ENCODE results near the gene UBXN6. TPM values are rescaled to one million over a fixed set of nuclear protein-coding genes. Genes with fewer than 3 reads are reported as not detected.

UBXN6 gene
- total RNA-seq, 1 donor from 2014 or later = 127 TPM

Small RNAs within 50 kb of the gene (microRNA-seq; reads per million reads assigned to microRNA genes)
- not detected for gene MIR4746 (ENCODE audit: borderline number of aligned reads)

Other genes starting within 250 kb of the UBXN6 start
- 0.92 TPM for gene EBI3, start 228.3 kb downstream of the UBXN6 start, total RNA-seq
- 8.3 TPM for gene YJU2, start 210.7 kb downstream of the UBXN6 start, total RNA-seq
- gene SHD, start 178.5 kb downstream of the UBXN6 start, total RNA-seq = not detected
- not detected for gene TMIGD2, start 155.4 kb downstream of the UBXN6 start, total RNA-seq
- not detected for gene FSD1, start 153.2 kb downstream of the UBXN6 start, total RNA-seq
- gene STAP2, start 119.0 kb downstream of the UBXN6 start, total RNA-seq = 4.2 TPM
- gene MPND, start 114.2 kb downstream of the UBXN6 start, total RNA-seq = 19.2 TPM
- 19.1 TPM for gene SH3GL1, start 57.2 kb downstream of the UBXN6 start, total RNA-seq
- gene CHAF1A, start 55.2 kb downstream of the UBXN6 start, total RNA-seq = 7.2 TPM
- gene HDGFL2, start 14.5 kb upstream of the UBXN6 start, total RNA-seq = 30.3 TPM
- 235 TPM for gene PLIN4, start 60.7 kb upstream of the UBXN6 start, total RNA-seq
- 44.2 TPM for gene PLIN5, start 77.4 kb upstream of the UBXN6 start, total RNA-seq
- 0.30 TPM for gene LRG1, start 82.2 kb upstream of the UBXN6 start, total RNA-seq
- 15.7 TPM for gene SEMA6B, start 101.9 kb upstream of the UBXN6 start, total RNA-seq
- gene TNFAIP8L1, start 181.7 kb upstream of the UBXN6 start, total RNA-seq = 4.8 TPM
- 27.0 TPM for gene MYDGF, start 212.5 kb upstream of the UBXN6 start, total RNA-seq

Data from left ventricle myocardium superior (tissue), 1 donor.